IPS-18a (cell line): ENCODE measurements around the gene CSNK1D.
A peak's percentile ranks its signal among the peaks of the same experiment; 100 is the strongest.

Experiments
- H3K27ac ChIP-seq: one replicate; pipeline ENCODE4 v1.5.1; 2013; ENCODE audit warnings: low read length
- H3K27me3 ChIP-seq: one replicate; pipeline ENCODE4 v1.6.1; 2013; ENCODE audit warnings: mild to moderate bottlenecking, low read length; ENCODE audit not compliant: control insufficient read depth, insufficient read depth
- H3K36me3 ChIP-seq: one replicate; pipeline ENCODE4 v1.6.1; 2013; ENCODE audit warnings: low read depth, low read length; ENCODE audit not compliant: control insufficient read depth
- H3K4me1 ChIP-seq: one replicate; pipeline ENCODE4 v1.6.1; 2013; ENCODE audit warnings: low read depth, low read length; ENCODE audit not compliant: control insufficient read depth
- H3K4me3 ChIP-seq: one replicate; pipeline ENCODE4 v1.5.1; 2013; ENCODE audit warnings: low read length
- H3K9ac ChIP-seq: one replicate; pipeline ENCODE4 v1.6.1; 2013; ENCODE audit warnings: mild to moderate bottlenecking, low read length, moderate library complexity
- H3K9me3 ChIP-seq: one replicate; pipeline ENCODE4 v1.6.1; 2013; ENCODE audit warnings: low read depth, low read length; ENCODE audit not compliant: control insufficient read depth

Gene CSNK1D

GRCh38 chr17:82230609-82231311 is 42.7 kb downstream of the CSNK1D start:
- Histone ChIP-seq H3K9me3 (no peaks in the 10 kb centered on the region), H3K4me1 (peaks cover 4% of the 10 kb centered on the region), H3K9ac (no peak overlapping the region), H3K4me3 (peak overlapping the region; percentile 51), H3K27ac (no peak overlapping the region), H3K36me3 (no peaks in the 10 kb centered on the region), H3K27me3 (peaks cover 75% of the 10 kb centered on the region)

GRCh38 chr17:82229698-82230608 is 43.5 kb downstream of the CSNK1D start:
- H3K27ac ChIP-seq: no peak overlapping the region
- no peaks in the 10 kb centered on the region for H3K36me3 ChIP-seq
- H3K4me3 ChIP-seq: no peak overlapping the region
- no peak overlapping the region for H3K9ac ChIP-seq
- H3K9me3 ChIP-seq: no peaks in the 10 kb centered on the region
- H3K4me1 ChIP-seq: peaks cover 4% of the 10 kb centered on the region
- H3K27me3 ChIP-seq: peaks cover 75% of the 10 kb centered on the region

GRCh38 chr17:82228842-82229697 is 44.4 kb downstream of the CSNK1D start, which contains the start of gene SLC16A3:
Gene SLC16A3 (plus strand): TSS chr17:82229042. CDS start chr17:82236009, 6,967 bp downstream.
- Histone ChIP-seq H3K9ac (no peak within 1 kb of the TSS), H3K36me3 (no peaks in the 10 kb centered on the region), H3K4me1 (peaks cover 4% of the 10 kb centered on the region), H3K27me3 (peaks cover 75% of the 10 kb centered on the region), H3K27ac (no peak within 1 kb of the TSS), H3K9me3 (no peaks in the 10 kb centered on the region), H3K4me3 (peak within 1 kb of the TSS; percentile 6)

GRCh38 chr17:82228278-82228841 is 45.1 kb downstream of the CSNK1D start:
- H3K27ac ChIP-seq: no peak overlapping the region
- H3K9ac ChIP-seq: no peak overlapping the region
- H3K4me3 ChIP-seq: peak overlapping the region; percentile 6
- H3K9me3 ChIP-seq: no peaks in the 10 kb centered on the region
- no peaks in the 10 kb centered on the region for H3K36me3 ChIP-seq
- peaks cover 73% of the 10 kb centered on the region for H3K27me3 ChIP-seq
- H3K4me1 ChIP-seq: peaks cover 4% of the 10 kb centered on the region

GRCh38 chr17:82227629-82228277 is 45.7 kb downstream of the CSNK1D start:
- Histone ChIP-seq H3K9ac (no peak overlapping the region), H3K4me1 (peaks cover 4% of the 10 kb centered on the region), H3K9me3 (no peaks in the 10 kb centered on the region), H3K36me3 (no peaks in the 10 kb centered on the region), H3K27ac (no peak overlapping the region), H3K4me3 (peak overlapping the region; percentile 6), H3K27me3 (peaks cover 67% of the 10 kb centered on the region)

DNA sequence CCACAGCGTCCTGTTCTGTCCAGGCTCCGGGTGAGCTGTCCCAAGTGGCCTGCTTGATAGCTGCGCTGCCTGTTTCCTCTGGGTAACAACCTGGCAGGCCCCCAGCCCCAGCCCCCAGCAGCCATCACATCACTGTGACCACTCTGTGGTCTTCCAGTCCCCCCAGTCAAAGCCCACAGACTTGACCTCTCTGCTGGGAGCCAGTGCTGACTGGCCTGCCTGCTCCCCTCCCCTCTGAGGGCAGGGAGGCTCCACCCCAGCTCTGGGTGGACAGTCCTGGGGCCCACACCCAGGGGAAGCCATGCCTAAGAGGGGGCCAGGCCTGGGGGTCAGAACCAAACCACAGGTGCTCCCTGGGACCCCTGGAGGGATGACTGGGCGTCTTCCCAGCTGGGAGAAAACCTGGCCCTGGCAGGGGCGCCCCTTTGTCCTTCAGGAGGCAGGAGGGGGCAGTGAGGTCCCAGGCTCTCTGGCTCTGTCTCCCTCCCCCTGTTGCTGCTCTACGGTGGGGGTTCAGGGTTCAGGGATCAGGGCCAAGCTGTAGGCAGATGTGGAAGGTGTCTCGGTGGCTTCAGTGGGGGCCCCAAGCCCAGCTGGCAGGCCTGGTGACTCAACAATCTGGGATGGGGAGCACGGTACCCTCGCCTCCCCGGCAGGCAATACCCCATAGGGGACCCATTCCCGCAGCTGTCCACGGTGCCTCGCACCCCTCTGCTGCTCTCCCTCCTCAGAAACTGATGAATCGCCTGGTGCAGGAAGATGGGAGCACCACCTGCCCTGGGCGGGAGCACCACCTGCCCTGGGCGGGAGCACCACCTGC is 46.5 kb downstream of the CSNK1D start:
- H3K9me3 ChIP-seq: no peaks in the 10 kb centered on the region
- no peaks in the 10 kb centered on the region for H3K36me3 ChIP-seq
- peaks cover 60% of the 10 kb centered on the region for H3K27me3 ChIP-seq
- H3K27ac ChIP-seq: no peak overlapping the region
- no peak overlapping the region for H3K4me3 ChIP-seq
- no peak overlapping the region for H3K9ac ChIP-seq
- H3K4me1 ChIP-seq: peaks cover under 1% of the 10 kb centered on the region

DNA sequence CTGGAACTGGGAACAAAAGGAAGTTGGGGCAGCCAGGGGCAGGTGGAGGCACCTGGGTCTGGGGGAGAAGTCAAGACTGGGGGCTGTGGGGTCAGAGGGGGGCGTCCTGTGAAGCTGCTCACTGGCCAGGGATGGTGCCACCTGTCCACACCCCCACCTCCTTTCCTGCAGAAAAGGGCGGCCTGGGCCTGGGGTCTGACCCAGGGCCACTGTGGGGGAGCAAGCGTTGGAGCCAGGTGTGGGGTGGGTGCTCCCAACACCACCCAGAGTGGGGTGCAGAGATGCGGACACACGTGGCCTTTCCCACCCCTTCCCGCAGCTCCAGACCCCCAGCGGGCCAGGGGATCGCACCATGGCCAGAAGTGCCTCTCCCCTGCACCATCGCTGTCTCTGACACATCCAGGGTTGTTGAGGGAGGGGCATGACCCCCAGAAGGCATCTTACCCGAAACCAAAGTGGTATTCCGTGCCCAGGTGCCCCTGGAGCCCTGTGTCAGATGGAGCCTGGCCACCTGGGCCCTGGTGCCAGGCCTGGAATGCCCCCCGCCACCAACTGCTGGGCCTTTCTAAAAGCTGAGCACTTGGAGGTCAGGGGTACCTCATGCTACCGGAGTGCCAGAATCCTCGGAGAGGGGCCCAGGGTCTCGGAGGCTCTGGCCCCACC is 47.2 kb downstream of the CSNK1D start:
- Histone ChIP-seq H3K9ac (no peak overlapping the region), H3K27me3 (peaks cover 52% of the 10 kb centered on the region), H3K27ac (no peak overlapping the region)

DNA sequence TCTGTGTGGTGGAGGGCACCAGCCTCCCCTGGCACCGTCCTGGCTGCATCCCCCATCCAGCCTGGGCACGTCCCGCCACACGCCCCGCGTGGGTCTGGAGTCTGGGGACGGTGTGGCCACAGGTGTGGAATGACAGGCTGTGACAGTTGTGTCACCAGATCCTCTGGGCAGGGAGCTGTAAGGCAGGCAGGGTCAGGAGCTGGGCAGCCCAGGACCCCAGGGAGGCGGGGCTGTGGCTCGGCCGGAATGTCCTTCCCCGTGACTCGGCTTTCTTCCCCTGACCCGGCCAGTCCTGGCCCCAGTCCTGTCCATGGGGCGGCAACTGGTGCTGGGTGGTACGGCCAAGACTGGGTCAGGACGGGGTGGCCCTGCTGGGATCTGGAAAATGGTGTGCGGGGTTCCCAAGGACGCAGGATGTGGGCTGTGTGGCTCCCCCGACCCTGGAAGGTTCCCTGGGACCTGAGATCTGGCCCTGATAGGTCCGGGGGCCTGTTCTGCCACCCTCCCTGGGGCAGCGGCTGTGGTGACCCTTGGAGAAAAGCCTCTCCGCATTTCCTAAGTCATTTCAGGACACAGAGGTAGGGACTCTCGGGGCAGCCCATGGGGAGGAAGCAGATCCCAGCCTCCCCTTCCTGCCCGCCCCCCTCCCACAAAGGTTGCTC is 48.0 kb downstream of the CSNK1D start:
- H3K4me1 ChIP-seq: no peaks in the 10 kb centered on the region
- H3K36me3 ChIP-seq: no peaks in the 10 kb centered on the region
- H3K27ac ChIP-seq: no peak overlapping the region
- H3K4me3 ChIP-seq: no peak overlapping the region
- no peaks in the 10 kb centered on the region for H3K9me3 ChIP-seq
- H3K9ac ChIP-seq: no peak overlapping the region
- peaks cover 45% of the 10 kb centered on the region for H3K27me3 ChIP-seq

More for the DNA sequence above, 47.2 kb downstream of the CSNK1D start:
- Histone ChIP-seq H3K4me1 (no peaks in the 10 kb centered on the region), H3K9me3 (no peaks in the 10 kb centered on the region), H3K4me3 (no peak overlapping the region), H3K36me3 (no peaks in the 10 kb centered on the region)

DNA sequence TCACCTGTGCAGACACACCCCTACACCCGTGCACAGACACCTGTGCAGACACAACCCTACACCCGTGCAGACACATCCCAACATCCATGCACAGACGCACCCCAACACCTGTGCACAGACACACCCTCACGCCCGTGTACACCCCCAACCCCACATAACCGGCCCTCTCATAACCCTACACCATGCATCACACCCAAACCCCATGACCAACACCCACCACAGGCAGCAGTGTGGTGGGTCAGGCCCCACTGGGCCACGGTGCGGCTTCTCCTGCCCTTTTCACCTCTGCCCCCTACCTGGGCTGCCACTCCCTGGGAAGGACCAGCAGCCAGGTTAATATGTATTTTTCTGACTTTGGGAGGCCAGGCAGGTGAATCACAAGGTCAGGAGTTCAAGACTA is 48.8 kb downstream of the CSNK1D start:
- Histone ChIP-seq H3K9ac (no peak overlapping the region), H3K4me3 (no peak overlapping the region), H3K27ac (no peak overlapping the region), H3K9me3 (no peaks in the 10 kb centered on the region), H3K36me3 (no peaks in the 10 kb centered on the region), H3K27me3 (peaks cover 36% of the 10 kb centered on the region), H3K4me1 (no peaks in the 10 kb centered on the region)
